Rectal smooth muscle tissue (tissue), 1 donor: ENCODE measurements around the gene BMP8B.
"Not testable (repeated sequence)": the region's sequence is repeated elsewhere in the genome, so short reads cannot be mapped to it uniquely, and the experiment has no call there.

Experiments
- H3K27ac ChIP-seq: one replicate; pipeline ENCODE4 v1.7.0; 2013; ENCODE audit warnings: low read depth, low read length, inconsistent platforms
- H3K27me3 ChIP-seq: one replicate; pipeline ENCODE4 v1.7.0; 2013; ENCODE audit warnings: low read length; ENCODE audit not compliant: control insufficient read depth, insufficient read depth
- H3K36me3 ChIP-seq: one replicate; pipeline ENCODE4 v1.7.0; 2013; ENCODE audit warnings: low read length; ENCODE audit not compliant: control insufficient read depth, insufficient read depth
- H3K4me1 ChIP-seq: one replicate; pipeline ENCODE4 v1.7.0; 2013; ENCODE audit warnings: low read length; ENCODE audit not compliant: control insufficient read depth, insufficient read depth
- H3K4me3 ChIP-seq: one replicate; pipeline ENCODE4 v1.7.0; 2013; ENCODE audit warnings: low read length
- H3K9ac ChIP-seq: one replicate; pipeline ENCODE4 v1.7.0; 2013; ENCODE audit warnings: low read length

Gene BMP8B, protein sequence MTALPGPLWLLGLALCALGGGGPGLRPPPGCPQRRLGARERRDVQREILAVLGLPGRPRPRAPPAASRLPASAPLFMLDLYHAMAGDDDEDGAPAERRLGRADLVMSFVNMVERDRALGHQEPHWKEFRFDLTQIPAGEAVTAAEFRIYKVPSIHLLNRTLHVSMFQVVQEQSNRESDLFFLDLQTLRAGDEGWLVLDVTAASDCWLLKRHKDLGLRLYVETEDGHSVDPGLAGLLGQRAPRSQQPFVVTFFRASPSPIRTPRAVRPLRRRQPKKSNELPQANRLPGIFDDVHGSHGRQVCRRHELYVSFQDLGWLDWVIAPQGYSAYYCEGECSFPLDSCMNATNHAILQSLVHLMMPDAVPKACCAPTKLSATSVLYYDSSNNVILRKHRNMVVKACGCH

DNA sequence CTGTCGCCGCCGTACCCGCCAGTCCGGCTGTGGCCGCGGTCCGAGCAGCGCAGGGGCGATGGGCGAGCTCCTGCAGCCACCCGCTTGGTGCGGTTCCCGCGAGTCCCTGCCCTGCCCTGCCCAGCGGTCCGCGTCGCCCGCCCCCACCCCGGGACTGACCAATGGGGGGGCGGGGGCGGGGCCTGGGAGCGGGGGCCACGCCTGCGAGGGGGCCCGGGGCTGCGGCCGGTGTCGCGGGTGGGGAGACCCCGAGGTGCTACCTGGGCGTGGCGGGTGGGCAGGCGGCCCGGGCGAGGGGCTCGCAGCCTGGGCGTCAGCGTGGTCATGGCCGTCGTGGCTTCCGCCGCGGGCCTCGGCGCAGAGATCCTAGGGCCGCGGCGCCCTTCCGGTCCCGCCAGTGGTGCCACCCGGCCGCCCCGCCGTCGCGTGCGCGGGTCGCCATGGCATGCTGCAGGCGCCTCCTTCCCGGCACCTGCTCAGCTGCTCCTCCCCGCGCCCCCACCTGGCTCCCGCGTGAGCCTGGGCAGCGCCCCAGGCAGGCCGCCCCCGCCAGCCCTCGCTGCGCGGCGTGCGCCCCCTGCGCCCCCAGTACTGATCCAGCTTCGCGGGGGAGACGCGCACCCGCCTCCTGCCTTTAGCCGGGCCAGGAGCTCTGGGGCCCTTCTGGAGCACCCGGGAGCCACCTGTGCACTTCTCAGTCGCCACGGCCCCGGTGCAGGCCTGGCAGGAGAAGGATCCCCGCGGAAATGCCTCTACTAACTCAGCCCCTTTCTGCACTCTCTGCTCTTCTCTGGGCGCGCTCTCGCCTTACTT is at the start of gene BMP8B:
Gene BMP8B, minus strand, starts transcription at position 108 of the 813 bp plus-strand sequence. CDS start 380 bp downstream, outside the sequence.
- Histone ChIP-seq H3K4me1 (no peaks in the 10 kb centered on the region), H3K27ac (no peak within 1 kb of the TSS), H3K4me3 (peak within 1 kb of the TSS; percentile 55), H3K9ac (no peak within 1 kb of the TSS), H3K36me3 (no peaks in the 10 kb centered on the region), H3K27me3 (peaks cover 2% of the 10 kb centered on the region)

DNA sequence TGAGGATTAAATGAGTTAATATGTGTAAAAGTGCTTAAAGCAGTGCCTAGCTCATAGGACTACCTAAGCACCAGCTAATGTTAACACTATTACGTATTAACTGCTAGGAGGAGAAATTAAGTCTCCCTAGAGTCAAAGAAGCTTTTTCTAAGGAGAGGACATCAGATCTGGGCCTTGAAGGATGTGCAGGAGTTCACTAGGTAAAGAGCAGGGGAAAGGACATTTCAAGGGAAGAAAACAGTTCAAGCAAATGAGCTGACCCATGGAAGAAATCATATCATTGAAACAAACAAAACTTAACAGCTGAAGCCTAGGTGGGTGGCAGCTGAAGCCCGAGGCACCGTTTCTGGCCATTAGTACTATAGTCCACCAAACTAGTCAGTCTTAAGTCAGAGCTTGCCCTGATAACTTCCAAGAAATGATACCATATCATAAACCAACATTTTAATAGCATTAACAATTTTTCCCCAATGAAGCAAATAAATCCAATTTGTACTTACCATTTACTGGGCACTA is 48.0 kb upstream of the BMP8B start:
- no peaks in the 10 kb centered on the region for H3K27me3 ChIP-seq
- no peak overlapping the region for H3K4me3 ChIP-seq
- no peak overlapping the region for H3K9ac ChIP-seq
- H3K36me3 ChIP-seq = peaks cover 6% of the 10 kb centered on the region
- no peaks in the 10 kb centered on the region for H3K4me1 ChIP-seq
- no peak overlapping the region for H3K27ac ChIP-seq

DNA sequence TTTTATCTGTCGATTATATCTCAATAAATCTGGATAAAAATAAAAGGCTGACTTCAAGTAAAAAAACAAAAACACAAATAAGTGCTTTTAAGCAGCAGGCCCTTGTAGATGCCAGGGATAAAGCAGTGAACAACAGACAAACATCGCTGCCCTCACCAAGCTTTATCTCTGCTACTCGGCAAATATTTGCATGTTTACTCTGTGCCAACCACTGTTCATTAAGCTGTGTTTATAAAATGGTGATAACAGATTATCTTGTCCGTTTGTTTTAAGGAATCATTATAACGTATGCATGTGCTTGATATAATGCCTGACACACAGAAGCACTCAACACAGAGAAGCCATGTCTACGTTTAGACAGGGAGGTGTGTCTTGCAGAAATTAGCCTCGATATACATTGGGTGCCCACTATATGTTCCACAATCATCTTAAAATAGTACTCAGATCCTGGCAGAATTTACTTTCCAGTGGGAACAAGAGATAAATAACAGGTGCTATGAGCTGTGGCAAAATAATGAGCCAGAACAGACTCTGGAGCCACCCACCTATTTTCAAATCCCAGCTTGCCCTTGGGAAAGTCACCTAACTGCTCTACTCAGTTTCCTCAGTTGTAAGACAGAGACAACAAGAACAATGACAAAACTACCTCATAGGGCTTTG is 47.4 kb upstream of the BMP8B start:
- Histone ChIP-seq H3K9ac (no peak overlapping the region), H3K27ac (no peak overlapping the region), H3K4me3 (no peak overlapping the region), H3K27me3 (no peaks in the 10 kb centered on the region), H3K4me1 (no peaks in the 10 kb centered on the region), H3K36me3 (peaks cover 6% of the 10 kb centered on the region)

DNA sequence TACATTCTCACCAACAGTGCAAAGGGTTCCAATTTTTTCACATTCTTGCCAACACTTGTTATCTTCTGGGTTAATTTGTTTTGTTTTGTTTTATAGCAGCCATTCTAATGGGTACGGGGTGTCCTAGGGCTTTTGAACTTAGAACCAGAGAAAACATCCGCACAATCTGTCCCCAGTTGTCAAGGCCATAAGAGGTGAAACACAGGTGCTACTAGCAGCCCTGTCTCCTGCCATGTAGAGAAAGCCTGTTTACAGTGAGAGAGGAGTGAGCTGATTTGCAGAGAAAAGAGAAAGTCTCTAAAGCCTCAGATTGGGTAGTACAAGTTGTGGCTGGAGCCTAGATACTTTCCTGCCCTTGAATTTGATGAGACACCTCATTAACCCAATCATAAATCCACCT is 46.4 kb upstream of the BMP8B start:
- Histone ChIP-seq H3K27ac (no peak overlapping the region), H3K4me1 (no peaks in the 10 kb centered on the region), H3K27me3 (no peaks in the 10 kb centered on the region), H3K36me3 (peaks cover 6% of the 10 kb centered on the region), H3K4me3 (no peak overlapping the region), H3K9ac (no peak overlapping the region)

DNA sequence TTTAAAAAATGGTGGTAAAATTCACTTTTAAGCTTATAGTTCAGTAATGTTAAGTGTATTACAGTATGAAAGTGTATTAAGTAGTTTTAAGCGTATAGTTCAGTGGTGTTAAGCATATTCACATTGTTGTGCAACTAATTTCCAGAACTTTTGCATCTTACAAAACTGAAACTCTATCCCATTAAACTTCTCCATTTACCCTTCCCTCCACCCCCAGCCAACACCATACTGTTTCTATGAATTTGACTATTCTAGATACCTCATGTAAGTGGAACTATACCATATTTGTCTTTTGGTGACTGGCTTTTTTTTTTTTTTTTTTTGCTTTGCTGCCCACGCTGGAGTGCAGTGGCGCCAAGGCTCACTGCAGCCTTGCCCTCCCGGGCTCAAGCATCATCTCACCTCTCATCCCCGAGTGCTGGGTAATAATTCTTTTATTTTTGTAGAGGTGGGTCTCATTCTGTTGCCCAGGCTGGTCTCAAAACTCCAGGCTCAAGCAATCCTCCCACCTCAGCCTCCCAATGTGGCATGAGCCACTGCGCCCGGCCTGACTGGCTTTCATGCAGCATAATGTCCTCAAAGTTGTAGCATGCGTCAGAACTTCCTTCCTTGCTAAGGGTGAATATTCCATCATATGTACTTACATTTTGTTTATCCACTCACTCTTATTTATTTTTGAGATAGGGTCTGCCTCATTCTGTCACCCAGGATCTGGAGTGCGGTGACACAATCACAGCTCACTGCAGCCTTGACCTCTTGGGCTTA is 45.1 kb upstream of the BMP8B start:
- H3K27me3 ChIP-seq = no peaks in the 10 kb centered on the region
- H3K4me3 ChIP-seq = no peak overlapping the region
- H3K9ac ChIP-seq = no peak overlapping the region
- H3K36me3 ChIP-seq = peaks cover 3% of the 10 kb centered on the region
- no peaks in the 10 kb centered on the region for H3K4me1 ChIP-seq
- no peak overlapping the region for H3K27ac ChIP-seq

DNA sequence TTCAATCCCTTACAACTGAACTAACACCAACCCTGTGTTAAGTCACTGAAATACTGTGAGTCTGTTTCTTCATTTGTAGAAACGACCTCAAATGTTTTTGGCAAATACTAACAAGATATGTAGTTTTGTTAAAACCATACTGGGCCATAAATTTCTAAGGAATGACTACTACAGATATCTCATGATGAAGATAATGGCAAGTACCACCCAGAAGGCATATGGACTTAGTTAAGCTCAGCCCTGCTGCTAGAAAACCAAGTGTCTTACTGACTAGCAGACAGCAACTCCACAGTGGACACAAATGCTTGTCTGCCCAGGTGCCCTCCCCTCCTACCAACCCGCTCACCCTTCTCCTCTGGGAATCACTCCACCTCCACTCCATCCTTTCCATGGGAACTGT is 44.5 kb upstream of the BMP8B start:
- H3K4me1 ChIP-seq = no peaks in the 10 kb centered on the region
- no peak overlapping the region for H3K27ac ChIP-seq
- H3K27me3 ChIP-seq = no peaks in the 10 kb centered on the region
- H3K4me3 ChIP-seq = no peak overlapping the region
- no peak overlapping the region for H3K9ac ChIP-seq
- H3K36me3 ChIP-seq = peaks cover 3% of the 10 kb centered on the region

DNA sequence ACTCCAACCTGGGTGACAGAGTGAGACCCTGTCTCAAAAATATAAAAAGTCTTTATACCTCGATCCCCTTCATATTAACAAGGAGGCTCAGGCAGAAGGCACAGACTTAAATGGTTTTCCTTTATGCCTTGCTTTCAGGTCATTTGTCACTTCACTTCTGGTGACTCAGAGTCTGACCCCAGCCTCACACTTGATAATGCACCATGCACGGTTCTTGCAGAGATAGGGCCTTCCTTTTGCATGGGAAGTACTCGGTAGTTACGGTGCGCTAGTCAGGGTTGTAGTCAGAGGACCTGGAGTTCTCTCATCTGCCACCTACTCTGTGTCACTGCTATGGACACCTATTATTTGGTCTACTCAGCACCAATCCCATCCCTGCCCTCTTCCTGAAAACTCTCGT is 43.6 kb upstream of the BMP8B start:
- H3K27ac ChIP-seq = no peak overlapping the region
- no peak overlapping the region for H3K9ac ChIP-seq
- no peaks in the 10 kb centered on the region for H3K27me3 ChIP-seq
- no peaks in the 10 kb centered on the region for H3K4me1 ChIP-seq
- no peak overlapping the region for H3K4me3 ChIP-seq
- no peaks in the 10 kb centered on the region for H3K36me3 ChIP-seq

DNA sequence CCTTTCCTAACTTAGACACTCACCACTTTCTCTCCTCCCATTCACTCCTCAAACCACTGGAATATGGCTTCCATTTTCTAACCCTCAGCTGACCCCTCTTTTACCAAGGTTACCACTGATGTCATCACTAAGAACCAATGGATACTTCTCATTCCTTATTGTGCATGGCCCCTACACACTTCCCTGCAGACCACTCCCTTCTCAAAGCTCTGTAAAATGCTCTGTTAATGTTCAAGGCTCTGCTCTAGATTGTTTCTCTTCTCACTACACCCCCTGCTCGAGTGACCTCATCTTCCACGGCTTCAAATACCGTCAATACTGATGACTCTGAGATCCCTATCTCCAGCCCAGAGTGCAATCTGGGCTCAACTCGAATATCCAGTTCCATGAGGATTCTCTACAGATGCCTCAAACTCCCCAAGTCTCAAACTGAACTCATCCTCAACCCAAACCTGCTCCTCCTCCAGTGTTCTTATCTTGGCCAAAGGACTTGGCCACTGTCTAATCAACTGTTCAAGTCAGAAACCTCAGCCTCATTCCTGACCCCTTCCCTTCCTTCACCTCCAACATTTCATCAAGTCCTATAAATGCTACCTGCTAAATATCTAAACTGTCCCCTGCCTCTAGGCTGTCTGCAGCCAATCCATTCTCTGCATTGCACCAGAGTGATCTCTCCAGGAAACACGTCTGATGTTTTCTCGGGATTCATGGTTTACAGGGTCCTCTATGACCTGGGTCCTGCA is 41.3 kb upstream of the BMP8B start:
- Histone ChIP-seq H3K27ac (no peak overlapping the region), H3K36me3 (no peaks in the 10 kb centered on the region)

DNA sequence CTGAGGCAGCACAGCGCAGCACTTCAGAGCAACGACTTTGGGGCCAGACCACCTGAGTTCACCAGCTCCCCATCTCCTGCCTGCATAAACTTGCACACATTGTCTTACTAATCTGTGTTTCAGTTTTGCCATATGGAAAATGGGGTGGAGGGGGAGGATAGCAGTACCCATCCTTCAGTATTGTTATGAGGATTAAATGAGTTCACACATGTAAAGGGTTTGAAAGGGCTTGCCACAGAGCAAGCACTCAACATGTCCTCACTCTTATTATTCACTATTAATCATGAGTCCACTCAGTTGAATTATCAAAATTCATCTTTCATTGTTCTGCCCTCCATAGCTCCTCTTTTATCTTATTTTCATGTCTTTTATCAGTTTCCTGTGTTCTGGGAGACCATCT is 40.1 kb upstream of the BMP8B start:
- Histone ChIP-seq H3K4me1 (no peaks in the 10 kb centered on the region), H3K9ac (no peak overlapping the region), H3K36me3 (no peaks in the 10 kb centered on the region), H3K27me3 (no peaks in the 10 kb centered on the region), H3K27ac (no peak overlapping the region), H3K4me3 (no peak overlapping the region)

More for the DNA sequence above, 41.3 kb upstream of the BMP8B start:
- Histone ChIP-seq H3K27me3 (no peaks in the 10 kb centered on the region), H3K4me3 (no peak overlapping the region), H3K4me1 (no peaks in the 10 kb centered on the region), H3K9ac (no peak overlapping the region)

DNA sequence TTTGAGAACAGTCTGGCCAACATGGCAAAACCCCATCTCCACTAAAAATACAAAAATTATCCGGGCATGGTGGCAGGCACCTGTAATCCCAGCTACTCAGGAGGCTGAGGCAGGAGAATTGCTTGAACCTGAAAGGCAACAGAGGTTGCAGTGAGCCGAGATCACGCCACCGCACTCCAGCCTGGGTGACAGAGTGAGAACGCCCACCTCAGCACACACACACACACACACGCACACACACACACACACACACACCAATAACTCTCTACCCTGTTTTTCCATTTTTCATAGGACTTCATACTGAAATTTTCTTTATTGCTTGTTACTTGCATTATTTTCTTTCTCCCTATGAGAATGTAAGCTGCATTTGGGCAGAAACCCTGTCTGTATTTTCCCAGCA is 39.6 kb upstream of the BMP8B start:
- H3K27ac ChIP-seq, H3K4me1 ChIP-seq, H3K36me3 ChIP-seq, H3K27me3 ChIP-seq, H3K9ac ChIP-seq, H3K4me3 ChIP-seq: not testable (repeated sequence)

DNA sequence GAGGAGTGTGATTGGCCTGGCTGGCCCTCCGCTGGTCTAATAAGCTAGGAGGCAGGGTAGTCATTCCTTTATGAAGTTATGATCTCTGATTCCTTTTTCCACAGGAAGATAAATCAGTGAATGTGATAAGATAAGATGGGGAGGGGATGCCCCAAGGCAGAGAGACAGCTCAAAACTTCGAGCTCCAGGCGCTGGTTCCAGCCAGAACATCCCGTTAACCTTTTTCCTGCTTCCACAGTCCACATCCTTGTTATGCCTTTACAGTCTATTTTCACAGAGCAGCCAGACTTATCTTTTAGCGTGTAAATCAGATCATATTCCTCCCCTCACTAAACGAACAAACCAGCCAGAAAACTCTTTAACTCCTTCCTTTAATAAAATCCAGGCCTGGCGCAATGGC is 38.5 kb upstream of the BMP8B start:
- no peak overlapping the region for H3K4me3 ChIP-seq
- H3K9ac ChIP-seq = no peak overlapping the region
- no peaks in the 10 kb centered on the region for H3K4me1 ChIP-seq
- H3K36me3 ChIP-seq = no peaks in the 10 kb centered on the region
- no peak overlapping the region for H3K27ac ChIP-seq
- H3K27me3 ChIP-seq = no peaks in the 10 kb centered on the region
